CD4-positive, alpha-beta memory T cell (primary cell): Measurements from ENCODE around the gene C1orf146. TPM values are rescaled to one million over a fixed set of nuclear protein-coding genes. Genes with fewer than 3 reads are reported as not detected.
"Not testable (repeated sequence)": the region's sequence is repeated elsewhere in the genome, so short reads cannot be mapped to it uniquely, and the experiment has no call there.

Source experiments
- CTCF ChIA-PET: fragments of 350-600 bp; sonication (Branson Sonifier 250); formaldehyde crosslinking; loops from one replicate; lab custom pipeline; 2021; ENCODE audit warnings: inconsistent platforms; ENCODE audit not compliant: partially characterized antibody; lab: Charles Lee
- POLR2A ChIA-PET: fragments of 350-600 bp; sonication (Branson Sonifier 250); formaldehyde crosslinking; loops from one replicate; lab custom pipeline; 2021; ENCODE audit not compliant: partially characterized antibody; lab: Charles Lee
- DNase-seq, 5 donors: peaks; one replicate each; pipeline versions ENCODE4 v3.0.0 to v3.0.0-alpha.2; 2020 to 2022; ENCODE audit warnings: mixed read lengths in 1 of 5
- H3K27ac ChIP-seq: one replicate; pipeline ENCODE4 v1.7.0; 2013; ENCODE audit warnings: low read depth, low read length
- H3K27me3 ChIP-seq: 2 replicates; pipeline ENCODE4 v1.7.0; 2013; ENCODE audit warnings: mild to moderate bottlenecking, low read length, moderate library complexity; ENCODE audit not compliant: insufficient read depth
- H3K36me3 ChIP-seq: 2 replicates; pipeline ENCODE4 v1.7.0; 2013; ENCODE audit warnings: mild to moderate bottlenecking, low read length, moderate library complexity; ENCODE audit not compliant: insufficient read depth
- H3K4me1 ChIP-seq: 2 replicates; pipeline ENCODE4 v1.7.0; 2013; ENCODE audit warnings: mild to moderate bottlenecking, low read length, moderate library complexity; ENCODE audit not compliant: insufficient read depth
- H3K4me3 ChIP-seq, 2 donors: one replicate each; pipeline ENCODE4 v1.7.0; 2013; ENCODE audit warnings: low read length in 2 of 2, mild to moderate bottlenecking in 1 of 2
- H3K9me3 ChIP-seq, 2 donors: one replicate each; pipeline ENCODE4 v1.7.0; 2013; ENCODE audit warnings: low read length in 2 of 2, control low read depth in 1 of 2; ENCODE audit not compliant: control insufficient read depth in 1 of 2
- H3K27ac Mint-ChIP-seq, 7 donors: one replicate each; pipeline ENCODE4 v1.8.0; 2020 to 2021; ENCODE audit warnings: mixed read lengths in 7 of 7, mild to moderate bottlenecking in 6 of 7, inconsistent platforms in 3 of 7, moderate library complexity in 3 of 7
- H3K27me3 Mint-ChIP-seq, 2 donors: one replicate each; pipeline ENCODE4 v1.8.0; 2020 to 2021; ENCODE audit warnings: mixed read lengths in 2 of 2
- H3K36me3 Mint-ChIP-seq, 2 donors: one replicate each; pipeline ENCODE4 v1.8.0; 2020 to 2021; ENCODE audit warnings: mixed read lengths in 2 of 2, inconsistent platforms in 1 of 2, mild to moderate bottlenecking in 1 of 2
- H3K4me1 Mint-ChIP-seq, 4 donors: one replicate each; pipeline ENCODE4 v1.8.0; 2020 to 2021; ENCODE audit warnings: mixed read lengths in 4 of 4, mild to moderate bottlenecking in 1 of 4
- H3K4me3 Mint-ChIP-seq, 8 donors: one replicate each; pipeline ENCODE4 v1.8.0; 2020 to 2021; ENCODE audit warnings: mixed read lengths in 8 of 8, mild to moderate bottlenecking in 7 of 8, moderate library complexity in 6 of 8, inconsistent platforms in 3 of 8
- H3K9me3 Mint-ChIP-seq, 8 donors: one replicate each; pipeline ENCODE4 v1.8.0; 2020 to 2021; ENCODE audit warnings: mixed read lengths in 8 of 8, mild to moderate bottlenecking in 5 of 8, inconsistent platforms in 3 of 8, moderate library complexity in 1 of 8
- intact Hi-C: fragments of 100-400 bp; cut with micrococcal nuclease; formaldehyde crosslinking; loops from one replicate; pipeline ENCODE4 v1.15.1; 2023
- polyA plus RNA-seq, 2 donors: library from polyadenylated mRNA; unstranded; fragments of 300-500 nt; fragmentation: Illumina TruSeq; gene quantifications; one replicate each; pipeline ENCODE4 v1.2.3, GENCODE V29; 2021
- total RNA-seq, 2 experiments: library from RNA; stranded (reverse); gene quantifications; one replicate each; pipeline ENCODE4 v1.2.3, GENCODE V29; 2021

C1orf146 gene
- total and polyA plus RNA-seq, 4 experiments from 2014 or later = not detected

- POLR2A ChIA-PET = no interaction called here
- H3K9me3 Mint-ChIP-seq = peaks cover 0 to 3% (median 0%) of the 10 kb centered on the region in 8 donors
- peaks cover 0 to 4% of the 10 kb centered on the region in 2 donors for H3K27me3 Mint-ChIP-seq
- H3K4me3 Mint-ChIP-seq = no peak overlapping the region
- no peaks in the 10 kb centered on the region for H3K4me1 Mint-ChIP-seq
- Histone ChIP-seq H3K27ac (no peak overlapping the region), H3K4me3 (no peak overlapping the region), H3K9me3 (no peaks in the 10 kb centered on the region), H3K27me3 (no peaks in the 10 kb centered on the region), H3K4me1 (no peaks in the 10 kb centered on the region), H3K36me3 (no peaks in the 10 kb centered on the region)
- CTCF ChIA-PET = interaction anchor here (0.6 kb wide), 1 partner anchor 1521 kb away, joined by 4 read pairs; no protein-coding TSS in a partner anchor
- intact Hi-C loops = no loop called here
- DNase-seq = no peak
- H3K27ac Mint-ChIP-seq = peak overlapping the region in 1 of 7 donors; percentile 25
- H3K36me3 Mint-ChIP-seq = no peaks in the 10 kb centered on the region
Measured at GRCh38 chr1:92219028-92219427, 1.3 kb downstream of the C1orf146 start.

GRCh38 chr1:92228401-92228800 is 10.7 kb downstream of the C1orf146 start:
- no peaks in the 10 kb centered on the region for H3K4me1 Mint-ChIP-seq
- H3K36me3 Mint-ChIP-seq = no peaks in the 10 kb centered on the region
- CTCF ChIA-PET = no interaction called here
- peaks cover 0 to 3% of the 10 kb centered on the region in 2 donors for H3K27me3 Mint-ChIP-seq
- intact Hi-C loops = no loop called here
- Histone ChIP-seq H3K27me3 (no peaks in the 10 kb centered on the region), H3K27ac (no peak overlapping the region), H3K36me3 (no peaks in the 10 kb centered on the region), H3K4me3 (no peak overlapping the region), H3K9me3 (no peaks in the 10 kb centered on the region), H3K4me1 (no peaks in the 10 kb centered on the region)
- POLR2A ChIA-PET = no interaction called here
- H3K27ac Mint-ChIP-seq = no peak overlapping the region
- DNase-seq = no peak
- no peak overlapping the region for H3K4me3 Mint-ChIP-seq
- H3K9me3 Mint-ChIP-seq = peaks cover 0 to 4% (median 0%) of the 10 kb centered on the region in 8 donors

- Mint-ChIP-seq H3K4me3 (no peak overlapping the region), H3K36me3 (no peaks in the 10 kb centered on the region), H3K9me3 (peaks cover 0 to 7% (median 0%) of the 10 kb centered on the region in 8 donors), H3K27me3 (peaks cover 1 to 5% of the 10 kb centered on the region in 2 donors), H3K27ac (no peak overlapping the region), H3K4me1 (no peaks in the 10 kb centered on the region)
- POLR2A ChIA-PET = interaction anchor here (0.7 to 0.8 kb wide), 2 partner anchors 9 to 19 kb away, joined by 3 read pairs; no protein-coding TSS in a partner anchor
- Histone ChIP-seq H3K27ac (no peak overlapping the region), H3K4me3 (no peak overlapping the region), H3K9me3 (no peaks in the 10 kb centered on the region), H3K4me1 (no peaks in the 10 kb centered on the region), H3K27me3 (no peaks in the 10 kb centered on the region), H3K36me3 (no peaks in the 10 kb centered on the region)
- CTCF ChIA-PET = interaction anchor here (0.6 kb wide), 1 partner anchor 14 kb away, joined by 4 read pairs; no protein-coding TSS in a partner anchor
- DNase-seq = no peak
- intact Hi-C loops = no loop called here
Measured at GRCh38 chr1:92230736-92231135, 13.0 kb downstream of the C1orf146 start.

- peaks cover 6 to 9% of the 10 kb centered on the region in 2 donors for H3K27me3 Mint-ChIP-seq
- peaks cover 0 to 4% (median 0%) of the 10 kb centered on the region in 8 donors for H3K9me3 Mint-ChIP-seq
- intact Hi-C loops = no loop called here
- ChIA-PET CTCF (no interaction called here), POLR2A (interaction anchor here (0.6 kb wide), 1 partner anchor 10 kb away, joined by 3 read pairs; no protein-coding TSS in a partner anchor)
- Histone ChIP-seq H3K4me1 (no peaks in the 10 kb centered on the region), H3K27me3 (no peaks in the 10 kb centered on the region), H3K9me3 (no peaks in the 10 kb centered on the region), H3K27ac (no peak overlapping the region), H3K36me3 (no peaks in the 10 kb centered on the region), H3K4me3 (no peak overlapping the region)
- no peak overlapping the region for H3K27ac Mint-ChIP-seq
- H3K4me1 Mint-ChIP-seq = no peaks in the 10 kb centered on the region
- H3K4me3 Mint-ChIP-seq = no peak overlapping the region
- no peak for DNase-seq
- H3K36me3 Mint-ChIP-seq = no peaks in the 10 kb centered on the region
Measured at GRCh38 chr1:92240034-92240433, 22.3 kb downstream of the C1orf146 start.

- no peak overlapping the region for H3K27ac ChIP-seq
- no peaks in the 10 kb centered on the region for H3K4me1 ChIP-seq
- no peaks in the 10 kb centered on the region for H3K9me3 ChIP-seq
- Mint-ChIP-seq H3K4me1 (no peaks in the 10 kb centered on the region), H3K27ac (peak overlapping the region in 2 of 7 donors; percentile 20 to 43), H3K4me3 (no peak overlapping the region), H3K9me3 (no peaks in the 10 kb centered on the region), H3K36me3 (peaks cover 7 to 18% of the 10 kb centered on the region in 2 donors), H3K27me3 (no peaks in the 10 kb centered on the region)
- H3K27me3 ChIP-seq = no peaks in the 10 kb centered on the region
- ChIA-PET CTCF (interaction anchor here (1.5 kb wide), 1 partner anchor 247 kb away, joined by 3 read pairs; no protein-coding TSS in a partner anchor), POLR2A (no interaction called here)
- H3K36me3 ChIP-seq = peaks cover 3% of the 10 kb centered on the region
- intact Hi-C loops = no loop called here
- no peak for DNase-seq
- no peak overlapping the region for H3K4me3 ChIP-seq
Measured at GRCh38 chr1:92244376-92244775, 26.7 kb downstream of the C1orf146 start.

GRCh38 chr1:92254714-92255113 is 37.0 kb downstream of the C1orf146 start:
- Mint-ChIP-seq H3K36me3 (peaks cover 62 to 70% of the 10 kb centered on the region in 2 donors), H3K9me3 (peaks cover 2 to 22% (median 15%) of the 10 kb centered on the region in 8 donors)
- H3K27me3 ChIP-seq, H3K4me1 Mint-ChIP-seq, DNase-seq, H3K4me3 Mint-ChIP-seq, H3K27ac ChIP-seq, H3K36me3 ChIP-seq, intact Hi-C loops, POLR2A ChIA-PET, H3K27me3 Mint-ChIP-seq, H3K4me3 ChIP-seq, H3K9me3 ChIP-seq, H3K4me1 ChIP-seq, H3K27ac Mint-ChIP-seq, CTCF ChIA-PET: not testable (repeated sequence)

- CTCF ChIA-PET = no interaction called here
- peaks cover 3% of the 10 kb centered on the region for H3K36me3 ChIP-seq
- POLR2A ChIA-PET = no interaction called here
- H3K9me3 ChIP-seq = no peaks in the 10 kb centered on the region
- H3K4me1 ChIP-seq = no peaks in the 10 kb centered on the region
- H3K27ac ChIP-seq = no peak overlapping the region
- Mint-ChIP-seq H3K36me3 (peaks cover 78 to 90% of the 10 kb centered on the region in 2 donors), H3K27ac (no peak overlapping the region), H3K4me1 (peaks cover 0 to 4% (median 2%) of the 10 kb centered on the region in 4 donors), H3K4me3 (no peak overlapping the region), H3K9me3 (peaks cover 0 to 16% (median 11%) of the 10 kb centered on the region in 8 donors), H3K27me3 (no peaks in the 10 kb centered on the region)
- DNase-seq = no peak
- no peak overlapping the region for H3K4me3 ChIP-seq
- no peaks in the 10 kb centered on the region for H3K27me3 ChIP-seq
- intact Hi-C loops = no loop called here
Measured at GRCh38 chr1:92259350-92259749, 41.6 kb downstream of the C1orf146 start.
